GM10266 (cell line): ENCODE data around the gene XAF1.

Source experiments
- DNase-seq: peaks from one replicate; pipeline ENCODE4 v3.0.0; 2012; ENCODE audit errors: extremely low spot score
- TF ChIP-seq, protein P1 (sequence below): IDR thresholded peaks from 2 replicates; pipeline ENCODE4 v1.5.1; 2012; ENCODE audit warnings: mild to moderate bottlenecking, low read depth; ENCODE audit not compliant: control insufficient read depth, insufficient read depth; ENCODE audit errors: missing control alignments

XAF1 gene

DNA sequence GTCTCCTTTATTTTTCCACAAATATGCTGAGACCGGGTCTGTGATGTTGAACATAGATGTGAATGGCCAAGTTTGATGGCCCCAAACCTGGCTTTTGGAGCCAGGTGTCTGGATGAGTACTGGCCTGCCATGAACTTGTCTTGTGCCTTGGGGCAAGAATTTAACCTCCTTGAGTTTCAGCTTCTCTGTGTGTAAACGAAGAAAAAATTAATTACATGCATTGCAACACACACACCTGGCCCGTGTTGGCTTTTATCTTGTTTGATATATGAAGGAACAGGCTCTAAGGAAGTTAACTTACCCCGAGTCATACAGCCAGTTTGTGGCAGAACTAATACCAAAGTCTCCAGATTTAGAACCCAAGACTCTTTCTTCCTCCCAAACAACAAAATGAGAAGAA lies 33.3 kb downstream of the XAF1 start:
- TF ChIP-seq, protein P1, sequence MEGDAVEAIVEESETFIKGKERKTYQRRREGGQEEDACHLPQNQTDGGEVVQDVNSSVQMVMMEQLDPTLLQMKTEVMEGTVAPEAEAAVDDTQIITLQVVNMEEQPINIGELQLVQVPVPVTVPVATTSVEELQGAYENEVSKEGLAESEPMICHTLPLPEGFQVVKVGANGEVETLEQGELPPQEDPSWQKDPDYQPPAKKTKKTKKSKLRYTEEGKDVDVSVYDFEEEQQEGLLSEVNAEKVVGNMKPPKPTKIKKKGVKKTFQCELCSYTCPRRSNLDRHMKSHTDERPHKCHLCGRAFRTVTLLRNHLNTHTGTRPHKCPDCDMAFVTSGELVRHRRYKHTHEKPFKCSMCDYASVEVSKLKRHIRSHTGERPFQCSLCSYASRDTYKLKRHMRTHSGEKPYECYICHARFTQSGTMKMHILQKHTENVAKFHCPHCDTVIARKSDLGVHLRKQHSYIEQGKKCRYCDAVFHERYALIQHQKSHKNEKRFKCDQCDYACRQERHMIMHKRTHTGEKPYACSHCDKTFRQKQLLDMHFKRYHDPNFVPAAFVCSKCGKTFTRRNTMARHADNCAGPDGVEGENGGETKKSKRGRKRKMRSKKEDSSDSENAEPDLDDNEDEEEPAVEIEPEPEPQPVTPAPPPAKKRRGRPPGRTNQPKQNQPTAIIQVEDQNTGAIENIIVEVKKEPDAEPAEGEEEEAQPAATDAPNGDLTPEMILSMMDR: no peak
- no peak for DNase-seq

DNA sequence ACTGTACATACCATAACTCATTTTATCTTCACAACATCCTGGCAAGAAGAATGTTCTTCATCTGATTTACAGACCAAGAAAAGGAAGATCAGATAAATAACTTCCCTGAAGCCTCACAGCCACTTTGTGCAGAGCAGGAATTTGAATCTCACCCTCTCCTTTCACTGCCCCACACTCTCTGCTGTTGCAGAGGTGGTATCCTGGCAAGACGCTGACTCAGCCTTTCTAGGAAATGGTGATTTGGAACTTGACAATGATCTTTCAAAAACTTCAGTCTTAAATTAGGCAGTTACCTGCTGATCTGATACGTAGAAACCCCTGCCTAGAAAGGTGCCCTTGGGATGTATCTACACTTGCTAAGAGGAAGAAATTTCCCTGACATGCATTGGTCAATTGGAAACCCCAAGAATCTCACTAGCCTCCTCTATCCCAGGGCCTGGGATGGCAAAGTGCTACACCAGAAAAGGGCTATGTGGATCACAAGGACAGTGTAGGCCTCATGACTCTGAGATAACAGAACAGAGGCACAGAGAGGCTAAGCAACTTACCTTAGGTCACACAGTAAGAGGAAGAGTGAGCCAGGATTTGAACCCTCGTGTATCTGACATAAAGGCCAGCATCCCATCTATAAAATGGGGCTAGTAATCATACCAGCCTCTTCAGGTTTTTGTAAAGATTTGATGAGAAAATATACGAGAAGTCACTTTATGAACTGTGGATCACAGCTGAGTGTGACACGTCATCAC lies 38.1 kb downstream of the XAF1 start:
- DNase-seq: no peak
- TF ChIP-seq, protein P1: no peak

DNA sequence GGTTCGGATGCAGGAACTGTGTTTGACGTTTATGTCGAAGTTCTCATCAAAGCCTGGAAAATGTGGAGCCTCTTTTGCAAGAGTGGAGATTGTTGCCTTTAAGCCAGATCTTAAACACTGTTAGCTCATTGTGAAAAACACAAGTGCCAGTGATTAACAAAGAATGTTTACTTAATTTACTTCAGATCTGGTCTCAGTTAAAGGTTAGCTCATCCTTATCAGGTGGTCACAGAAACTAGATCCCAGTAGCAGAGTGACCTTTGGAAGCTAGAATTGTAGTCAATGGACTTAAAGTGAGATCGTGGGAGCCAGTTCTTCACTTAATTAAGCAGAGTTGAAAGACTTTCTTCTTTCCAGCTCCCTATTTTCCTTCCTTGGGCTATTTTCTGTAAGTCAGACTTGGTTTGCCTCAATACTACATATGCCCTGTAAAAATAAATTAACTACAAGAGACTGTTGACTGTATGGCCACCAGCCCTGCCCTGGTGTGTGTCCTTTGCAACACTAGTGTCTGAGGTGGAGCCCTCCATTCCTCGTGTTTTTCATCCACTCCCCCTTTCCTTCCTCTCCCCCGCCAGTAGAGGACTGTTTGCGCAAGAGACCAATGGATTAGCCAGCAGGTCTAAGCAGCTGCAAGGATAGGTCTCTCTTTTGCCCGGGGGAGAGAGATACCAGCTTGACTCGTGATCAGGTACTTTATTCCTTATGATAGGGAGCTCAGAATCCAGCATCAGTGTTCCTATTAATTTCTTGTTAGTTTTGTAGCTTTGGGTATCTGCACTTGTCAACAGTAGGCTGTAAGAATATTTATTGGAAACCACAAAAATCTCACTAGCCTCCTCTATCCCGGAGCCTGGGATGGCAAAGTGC lies 40.4 kb downstream of the XAF1 start:
- TF ChIP-seq, protein P1: no peak
- DNase-seq: no peak

DNA sequence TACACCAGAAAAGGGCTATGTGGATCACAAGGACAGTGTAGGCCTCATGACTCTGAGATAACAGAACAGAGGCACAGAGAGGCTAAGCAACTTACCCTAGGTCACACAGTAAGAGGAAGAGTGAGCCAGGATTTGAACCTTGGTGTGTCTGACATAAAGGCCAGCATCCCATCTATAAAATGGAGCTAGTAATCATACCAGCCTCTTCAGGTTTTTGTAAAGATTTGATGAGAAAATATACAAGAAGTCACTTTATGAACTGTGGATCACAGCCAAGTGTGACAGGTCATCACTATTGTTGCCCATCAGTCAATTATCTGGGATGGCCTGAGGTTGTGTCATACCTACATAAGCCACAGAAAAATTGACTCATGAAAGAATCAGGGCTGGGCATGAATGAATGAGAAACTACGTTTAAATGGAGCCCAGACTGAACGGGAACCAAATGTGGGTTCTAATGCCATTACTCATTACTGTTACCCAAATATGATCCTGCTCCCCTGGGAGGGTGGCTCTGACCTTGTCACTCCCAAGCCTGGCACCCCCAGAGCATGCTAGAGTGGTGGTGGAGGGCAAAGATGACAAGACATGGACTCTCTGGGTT lies 41.1 kb downstream of the XAF1 start:
- TF ChIP-seq, protein P1: no peak
- DNase-seq: no peak

DNA sequence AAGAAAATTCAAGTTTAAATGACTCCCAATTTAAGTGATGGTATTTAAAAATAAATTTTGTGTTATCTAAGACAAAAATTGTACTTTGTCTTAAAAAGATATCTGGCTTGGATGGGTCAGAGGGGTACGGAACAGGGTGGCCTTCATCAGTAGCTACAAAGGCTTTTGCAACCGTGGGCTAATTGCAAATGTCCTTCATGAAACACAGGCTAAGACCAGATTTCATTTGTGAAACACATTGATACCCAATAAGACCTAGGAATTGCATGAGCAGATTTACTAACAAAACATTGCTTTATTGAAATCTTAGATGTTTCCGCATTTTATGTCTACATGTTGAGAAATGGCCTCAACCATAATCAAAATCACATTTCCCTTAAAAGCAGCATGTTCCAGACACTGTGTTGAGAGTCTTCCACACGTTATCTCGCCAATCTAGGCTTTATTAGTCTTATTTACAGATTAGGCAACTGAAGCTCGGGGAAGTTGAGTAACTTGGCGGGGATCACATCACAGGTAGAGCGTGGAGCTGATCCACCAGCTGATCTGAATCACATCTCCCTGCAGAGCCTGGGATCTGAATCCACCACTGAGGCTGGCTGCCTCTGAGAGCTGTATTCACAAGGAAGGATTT lies 42.0 kb downstream of the XAF1 start:
- no peak for DNase-seq
- TF ChIP-seq, protein P1: no peak

DNA sequence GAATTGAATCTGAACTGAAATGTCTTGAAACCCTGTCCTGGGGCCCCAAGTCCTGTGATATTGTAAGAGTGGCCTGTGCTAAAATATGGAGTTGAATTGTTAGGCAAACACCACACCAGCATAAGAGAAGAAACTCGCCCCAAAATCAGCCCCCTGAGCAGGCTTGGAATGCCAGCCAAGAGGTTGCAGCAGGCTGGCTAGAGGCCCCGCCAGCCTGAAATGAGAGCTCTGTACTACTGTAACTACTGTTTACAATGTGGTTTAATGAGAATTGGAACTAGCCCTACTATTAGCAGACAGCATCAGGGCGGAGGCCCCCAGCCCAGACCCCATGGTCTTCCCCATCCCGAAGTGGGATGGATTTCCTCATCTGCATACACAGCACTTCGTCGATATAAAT lies 43.9 kb downstream of the XAF1 start:
- no peak for DNase-seq
- TF ChIP-seq, protein P1: no peak
